Germinal center (tissue), 1 donor: Measurements from ENCODE around the gene TUBGCP3.

ENCODE experiments used
- DNase-seq: peaks from one replicate; pipeline ENCODE4 v3.0.0; 2012; ENCODE audit warnings: mixed read lengths, low spot score

Gene TUBGCP3

GRCh38 chr13:112438515-112438914 is 149.4 kb downstream of the TUBGCP3 start:
- no peak for DNase-seq

- no peak for DNase-seq
These were observed 149.9 kb downstream of the TUBGCP3 start for GRCh38 chr13:112438094-112438493.

GRCh38 chr13:112435973-112436372 is 152.0 kb downstream of the TUBGCP3 start:
- no peak for DNase-seq
